Subcutaneous adipose tissue (tissue), 4 donors: Measurements from ENCODE around the gene VSX1. TPM values are rescaled to one million over a fixed set of nuclear protein-coding genes. Genes with fewer than 3 reads are reported as not detected.

Experiments used
- CTCF ChIP-seq: fragments of 450-650 bp; IDR thresholded peaks from one replicate; pipeline ENCODE4 v1.5.1; 2016; ENCODE audit warnings: low read depth, mild to moderate bottlenecking, control low read depth, antibody characterized with exemption, moderate library complexity
- total RNA-seq, 4 donors: library from RNA; depleted of rRNA; stranded (reverse); fragments of >200 nt; gene quantifications; one replicate each; pipeline ENCODE4 v1.1.0, GENCODE V29; 2016

Gene VSX1
- total RNA-seq, 4 donors from 2014 or later: not detected

GRCh38 chr20:25071734-25072133 is 10.2 kb downstream of the VSX1 start:
- no peak for TF ChIP-seq CTCF

GRCh38 chr20:25070821-25071473 is 11.0 kb downstream of the VSX1 start:
- no peak for TF ChIP-seq CTCF

DNA sequence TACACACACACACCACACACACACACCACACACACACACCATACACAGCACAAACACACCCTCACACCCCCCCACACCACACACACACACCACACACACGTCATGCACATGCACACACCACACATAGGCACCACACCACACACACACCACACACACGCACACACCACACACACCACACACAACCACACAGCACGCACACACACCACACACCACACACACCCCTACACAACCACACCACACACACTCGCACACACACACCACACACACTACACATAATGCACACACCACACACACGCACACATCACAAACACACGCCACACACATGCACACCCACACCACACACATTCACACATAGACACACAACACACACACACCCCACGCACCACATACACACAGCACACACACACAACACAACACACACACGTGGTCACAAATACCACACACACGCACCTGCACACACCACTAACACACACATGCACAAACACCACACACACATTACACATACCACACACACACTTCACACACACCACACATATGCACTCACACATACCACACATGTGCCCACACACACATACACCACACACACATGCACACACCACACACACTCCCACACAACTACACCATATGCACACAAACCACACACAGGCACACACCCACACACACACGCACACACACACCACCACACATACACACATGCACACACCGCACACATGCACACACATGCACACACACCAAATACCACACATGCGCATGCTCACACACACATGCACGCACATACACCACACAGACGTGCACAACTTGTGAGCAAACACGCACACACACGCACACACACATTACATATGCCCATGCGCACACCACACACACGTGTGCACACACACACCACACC is 14.6 kb downstream of the VSX1 start:
- TF ChIP-seq CTCF: no peak

GRCh38 chr20:25066386-25066785 is 15.6 kb downstream of the VSX1 start:
- no peak for TF ChIP-seq CTCF

DNA sequence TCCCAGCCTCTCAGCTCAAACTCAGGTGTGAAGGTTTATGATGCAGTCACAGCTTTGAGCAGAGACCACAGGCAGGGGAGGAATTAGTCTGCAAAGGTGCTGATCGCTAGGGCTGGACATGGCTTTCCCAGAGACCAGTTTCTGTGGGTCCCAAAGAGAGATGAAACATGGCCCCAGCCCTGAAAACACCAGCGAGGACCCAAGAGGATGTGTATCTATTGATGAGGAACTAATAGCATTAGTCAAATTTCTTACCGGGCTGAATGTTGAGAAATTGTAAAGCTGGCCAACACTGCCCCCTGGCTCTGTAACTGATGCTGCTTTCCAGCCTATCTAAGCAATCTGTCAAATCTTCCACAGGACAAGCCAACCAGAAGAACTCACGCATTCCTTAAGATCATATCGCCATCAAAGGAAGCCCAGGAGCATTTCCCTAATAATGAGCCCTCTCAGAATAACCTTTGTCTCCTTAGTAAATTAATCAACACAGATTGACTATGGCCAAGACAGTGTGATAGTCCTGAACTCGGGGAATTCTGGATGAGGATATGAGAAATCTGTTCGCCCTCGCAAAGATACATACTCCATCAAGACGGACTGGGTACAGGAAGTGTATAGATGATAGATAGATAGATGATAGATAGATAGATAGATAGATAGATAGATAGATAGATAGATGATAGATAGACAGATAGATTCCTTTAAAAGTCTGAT is 16.2 kb downstream of the VSX1 start:
- TF ChIP-seq CTCF: no peak

GRCh38 chr20:25065072-25065624 is 16.8 kb downstream of the VSX1 start:
- no peak for TF ChIP-seq CTCF
